GM19035 (cell line): Measurements from ENCODE around the gene C5orf15.

Source experiments
- ATAC-seq: cut with Tn5 transposase; IDR thresholded peaks from one replicate; pipeline ENCODE4 v1.9.1; 2021; ENCODE audit not compliant: unreplicated experiment

The C5orf15 gene

GRCh38 chr5:133968204-133968980, at the start of gene C5orf15:
Gene C5orf15, minus strand, starts transcription at chr5:133968625. Its CDS starts 41 bp downstream, at chr5:133968584.
- ATAC-seq, result peak; percentile 95

GRCh38 chr5:134008266-134008749, 39.9 kb upstream of the C5orf15 start:
- no peak for ATAC-seq

- ATAC-seq, result no peak
Measured at GRCh38 chr5:134007581-134008265, 39.3 kb upstream of the C5orf15 start.

GRCh38 chr5:134006115-134006514, 37.7 kb upstream of the C5orf15 start:
- ATAC-seq, result no peak

- no peak for ATAC-seq
Measured at GRCh38 chr5:134005417-134006061, 37.1 kb upstream of the C5orf15 start.

- peak; percentile 78 for ATAC-seq
Measured at GRCh38 chr5:134004626-134005416, 36.4 kb upstream of the C5orf15 start, which contains the start of gene VDAC1. Gene VDAC1, minus strand, starts transcription at chr5:134004975. Its CDS starts 11,963 bp downstream, at chr5:133993012.

GRCh38 chr5:134003817-134004625, 35.6 kb upstream of the C5orf15 start:
- ATAC-seq, result peak; percentile 38

- no peak for ATAC-seq
Measured at GRCh38 chr5:134003064-134003816, 34.8 kb upstream of the C5orf15 start.

GRCh38 chr5:134001938-134002731, 33.7 kb upstream of the C5orf15 start:
- no peak for ATAC-seq

- ATAC-seq, result no peak
Measured at GRCh38 chr5:134000696-134001453, 32.5 kb upstream of the C5orf15 start.

- ATAC-seq, result no peak
Measured at GRCh38 chr5:134000091-134000511, 31.7 kb upstream of the C5orf15 start.

GRCh38 chr5:133998807-133999206, 30.4 kb upstream of the C5orf15 start:
- ATAC-seq, result no peak

- ATAC-seq, result no peak
Measured at GRCh38 chr5:133998042-133998441, 29.6 kb upstream of the C5orf15 start.

GRCh38 chr5:133996683-133997252, 28.3 kb upstream of the C5orf15 start:
- no peak for ATAC-seq

- no peak for ATAC-seq
Measured at GRCh38 chr5:133995883-133996563, 27.6 kb upstream of the C5orf15 start.

- ATAC-seq, result no peak
Measured at GRCh38 chr5:133995341-133995740, 26.9 kb upstream of the C5orf15 start.

GRCh38 chr5:133994990-133995333, 26.5 kb upstream of the C5orf15 start:
- no peak for ATAC-seq
